Loucy (cell line): ENCODE measurements around the gene PPP2R2B.

Experiments
- EZH2phosphoT487 ChIP-seq: fragments of 200-600 bp; IDR thresholded peaks from 2 replicates; pipeline ENCODE4 v1.6.1; 2018; ENCODE audit warnings: antibody characterized with exemption, mild to moderate bottlenecking, moderate library complexity, borderline replicate concordance
- TF ChIP-seq, protein P1 (sequence below): fragments of 200-600 bp; sonication (generic); conservative IDR thresholded peaks from 2 replicates; pipeline ENCODE4 v1.5.1; 2014; ENCODE audit warnings: mild to moderate bottlenecking, antibody characterized with exemption, low read length

DNA sequence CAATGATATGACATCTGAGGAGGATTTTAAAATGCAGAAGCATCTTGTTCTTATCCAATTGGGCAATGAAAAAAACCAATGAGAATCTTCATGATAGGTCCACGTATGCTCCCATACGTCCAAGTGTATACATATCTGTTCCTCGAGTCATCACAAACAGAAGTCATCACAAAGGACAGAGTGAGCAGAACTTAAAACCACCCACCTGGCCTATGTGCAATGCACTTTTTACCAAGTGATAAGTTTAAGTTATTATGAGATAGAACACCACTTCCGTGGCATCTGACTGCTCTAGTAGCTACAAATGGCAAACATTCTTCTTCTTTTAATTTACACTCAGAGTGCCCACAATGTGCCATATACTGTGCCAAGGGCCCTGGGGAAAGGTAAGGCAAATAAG, 82.4 kb downstream of the PPP2R2B start:
- TF ChIP-seq, protein P1, sequence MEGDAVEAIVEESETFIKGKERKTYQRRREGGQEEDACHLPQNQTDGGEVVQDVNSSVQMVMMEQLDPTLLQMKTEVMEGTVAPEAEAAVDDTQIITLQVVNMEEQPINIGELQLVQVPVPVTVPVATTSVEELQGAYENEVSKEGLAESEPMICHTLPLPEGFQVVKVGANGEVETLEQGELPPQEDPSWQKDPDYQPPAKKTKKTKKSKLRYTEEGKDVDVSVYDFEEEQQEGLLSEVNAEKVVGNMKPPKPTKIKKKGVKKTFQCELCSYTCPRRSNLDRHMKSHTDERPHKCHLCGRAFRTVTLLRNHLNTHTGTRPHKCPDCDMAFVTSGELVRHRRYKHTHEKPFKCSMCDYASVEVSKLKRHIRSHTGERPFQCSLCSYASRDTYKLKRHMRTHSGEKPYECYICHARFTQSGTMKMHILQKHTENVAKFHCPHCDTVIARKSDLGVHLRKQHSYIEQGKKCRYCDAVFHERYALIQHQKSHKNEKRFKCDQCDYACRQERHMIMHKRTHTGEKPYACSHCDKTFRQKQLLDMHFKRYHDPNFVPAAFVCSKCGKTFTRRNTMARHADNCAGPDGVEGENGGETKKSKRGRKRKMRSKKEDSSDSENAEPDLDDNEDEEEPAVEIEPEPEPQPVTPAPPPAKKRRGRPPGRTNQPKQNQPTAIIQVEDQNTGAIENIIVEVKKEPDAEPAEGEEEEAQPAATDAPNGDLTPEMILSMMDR = no peak
- no peak for TF ChIP-seq EZH2phosphoT487
